ENCODE results near the gene NAALADL2.
"Not testable (repeated sequence)": the region's sequence is repeated elsewhere in the genome, so short reads cannot be mapped to it uniquely, and the experiment has no call there.

The NAALADL2 gene

GRCh38 chr3:175593331-175593730 lies 734.2 kb downstream of the NAALADL2 start:
- no peak for DNase-seq (ENCODE audit: low spot score)

GRCh38 chr3:175598740-175599139 lies 739.6 kb downstream of the NAALADL2 start:
- no peak for DNase-seq (ENCODE audit: low spot score)

- no peak for DNase-seq (ENCODE audit: low spot score)
Observed at GRCh38 chr3:175601521-175601920, 742.4 kb downstream of the NAALADL2 start.

GRCh38 chr3:175605851-175606250 lies 746.7 kb downstream of the NAALADL2 start:
- no peak for DNase-seq (ENCODE audit: low spot score)

GRCh38 chr3:175606650-175607318 lies 747.6 kb downstream of the NAALADL2 start:
- no peak for DNase-seq (ENCODE audit: low spot score)

GRCh38 chr3:175608356-175608755 lies 749.2 kb downstream of the NAALADL2 start:
- no peak for DNase-seq (ENCODE audit: low spot score)

- no peak for DNase-seq (ENCODE audit: low spot score)
Observed at GRCh38 chr3:175608911-175609310, 749.8 kb downstream of the NAALADL2 start.

GRCh38 chr3:175612487-175613196 lies 753.5 kb downstream of the NAALADL2 start:
- no peak for DNase-seq (ENCODE audit: low spot score)

- not testable (repeated sequence) for DNase-seq (ENCODE audit: low spot score)
Observed at GRCh38 chr3:175614107-175614506, 755.0 kb downstream of the NAALADL2 start.

- no peak for DNase-seq (ENCODE audit: low spot score)
Observed at GRCh38 chr3:175617247-175617646, 758.1 kb downstream of the NAALADL2 start.

- no peak for DNase-seq (ENCODE audit: low spot score)
Observed at GRCh38 chr3:175619369-175619768, 760.2 kb downstream of the NAALADL2 start.

GRCh38 chr3:175620093-175620492 lies 761.0 kb downstream of the NAALADL2 start:
- no peak for DNase-seq (ENCODE audit: low spot score)

- no peak for DNase-seq (ENCODE audit: low spot score)
Observed at GRCh38 chr3:175620532-175620931, 761.4 kb downstream of the NAALADL2 start.

GRCh38 chr3:175640958-175641357 lies 781.8 kb downstream of the NAALADL2 start:
- no peak for DNase-seq (ENCODE audit: low spot score)

- no peak for DNase-seq (ENCODE audit: low spot score)
Observed at GRCh38 chr3:175646865-175647264, 787.7 kb downstream of the NAALADL2 start.

- no peak for DNase-seq (ENCODE audit: low spot score)
Observed at GRCh38 chr3:175648899-175649298, 789.8 kb downstream of the NAALADL2 start.

- DNase-seq (ENCODE audit: low spot score) = no peak
Observed at GRCh38 chr3:175651716-175652115, 792.6 kb downstream of the NAALADL2 start.

GRCh38 chr3:175655351-175655750 lies 796.2 kb downstream of the NAALADL2 start:
- DNase-seq (ENCODE audit: low spot score) = no peak

- DNase-seq (ENCODE audit: low spot score) = no peak
Observed at GRCh38 chr3:175656461-175656860, 797.3 kb downstream of the NAALADL2 start.

- no peak for DNase-seq (ENCODE audit: low spot score)
Observed at GRCh38 chr3:175659670-175660350, 800.7 kb downstream of the NAALADL2 start.

GRCh38 chr3:175662815-175663214 lies 803.7 kb downstream of the NAALADL2 start:
- DNase-seq (ENCODE audit: low spot score) = no peak

GRCh38 chr3:175664911-175665310 lies 805.8 kb downstream of the NAALADL2 start:
- DNase-seq (ENCODE audit: low spot score) = no peak

GRCh38 chr3:175668300-175668699 lies 809.2 kb downstream of the NAALADL2 start:
- DNase-seq (ENCODE audit: low spot score) = no peak

Measured in HuH-7 (cell line).